WTC11 (cell line): Measurements from ENCODE around the gene CHERP. TPM values are rescaled to one million over a fixed set of nuclear protein-coding genes. Genes with fewer than 3 reads are reported as not detected.
"Not testable (repeated sequence)": the region's sequence is repeated elsewhere in the genome, so short reads cannot be mapped to it uniquely, and the experiment has no call there.

ENCODE experiments used
- ATAC-seq: fragments of 200-7000 bp; cut with Tn5 transposase; 2 replicates; pipeline ENCODE4 v1.10.0; 2021; ENCODE audit warnings: mild to moderate bottlenecking, moderate library complexity
- CTCF ChIA-PET: fragments of 300-600 bp; sonication (Branson Sonifier 250); formaldehyde crosslinking; loops from one replicate; lab custom pipeline; 2021; ENCODE audit warnings: antibody characterized with exemption; lab: Charles Lee
- POLR2A ChIA-PET: fragments of 350-600 bp; sonication (Branson Sonifier 250); formaldehyde crosslinking; loops from one replicate; lab custom pipeline; 2021; ENCODE audit warnings: antibody characterized with exemption; lab: Charles Lee
- DNase-seq: peaks from one replicate; pipeline ENCODE4 v3.0.0; 2021; ENCODE audit warnings: low spot score
- H3K27ac Mint-ChIP-seq: 2 replicates; pipeline ENCODE4 v1.8.0; 2021; ENCODE audit warnings: mixed read lengths
- H3K27me3 Mint-ChIP-seq: 2 replicates; pipeline ENCODE4 v1.8.0; 2021; ENCODE audit warnings: low read depth, mild to moderate bottlenecking, moderate library complexity, mixed read lengths
- H3K36me3 Mint-ChIP-seq: 2 replicates; pipeline ENCODE4 v1.8.0; 2021; ENCODE audit warnings: mixed read lengths
- H3K4me1 Mint-ChIP-seq: 2 replicates; pipeline ENCODE4 v1.8.0; 2022; ENCODE audit warnings: mixed read lengths
- H3K4me3 Mint-ChIP-seq: 2 replicates; pipeline ENCODE4 v1.8.0; 2021; ENCODE audit warnings: mild to moderate bottlenecking, moderate library complexity, mixed read lengths
- H3K9me3 Mint-ChIP-seq: 2 replicates; pipeline ENCODE4 v1.8.0; 2021; ENCODE audit warnings: mixed read lengths
- AR ChIP-seq: fragments of 250-450 bp; sonication (Bioruptor Pico); IDR thresholded peaks from 2 replicates; pipeline ENCODE4 v1.9.0; 2021; ENCODE audit warnings: mild to moderate bottlenecking
- ATF2 ChIP-seq: sonication (generic); formaldehyde crosslinking; IDR thresholded peaks from 2 replicates; pipeline ENCODE4 v1.8.1; 2022; ENCODE audit warnings: low read depth, missing genetic modification reagents, borderline replicate concordance
- CREM ChIP-seq: sonication (generic); formaldehyde crosslinking; IDR thresholded peaks from 2 replicates; pipeline ENCODE4 v1.8.1; 2022; ENCODE audit warnings: mild to moderate bottlenecking, missing genetic modification reagents, moderate library complexity
- FOXK1 ChIP-seq: sonication (generic); formaldehyde crosslinking; IDR thresholded peaks from 2 replicates; pipeline ENCODE4 v1.8.0; 2022; ENCODE audit warnings: mild to moderate bottlenecking, moderate library complexity, missing genetic modification reagents
- FOXP1 ChIP-seq: sonication (generic); formaldehyde crosslinking; IDR thresholded peaks from 2 replicates; pipeline ENCODE4 v1.8.0; 2022; ENCODE audit warnings: missing genetic modification reagents, mild to moderate bottlenecking, moderate library complexity, borderline replicate concordance
- IRF2 ChIP-seq: sonication (generic); formaldehyde crosslinking; IDR thresholded peaks from 2 replicates; pipeline ENCODE4 v1.8.0; 2022; ENCODE audit warnings: low read depth, missing genetic modification reagents, borderline replicate concordance
- MAX ChIP-seq: sonication (generic); formaldehyde crosslinking; IDR thresholded peaks from 2 replicates; pipeline ENCODE4 v1.8.0; 2022; ENCODE audit warnings: mild to moderate bottlenecking, missing genetic modification reagents
- NFYB ChIP-seq: sonication (generic); formaldehyde crosslinking; conservative IDR thresholded peaks from 2 replicates; pipeline ENCODE4 v1.8.0; 2022; ENCODE audit warnings: low read depth, missing genetic modification reagents
- NR1H2 ChIP-seq: sonication (generic); formaldehyde crosslinking; IDR thresholded peaks from 2 replicates; pipeline ENCODE4 v1.9.0; 2021; ENCODE audit warnings: mild to moderate bottlenecking, moderate library complexity, missing genetic modification reagents
- RELA ChIP-seq: sonication (generic); formaldehyde crosslinking; IDR thresholded peaks from 2 replicates; pipeline ENCODE4 v1.8.1; 2022; ENCODE audit warnings: missing genetic modification reagents, mild to moderate bottlenecking, borderline replicate concordance
- USF2 ChIP-seq: sonication (generic); formaldehyde crosslinking; IDR thresholded peaks from 2 replicates; pipeline ENCODE4 v1.8.1; 2023; ENCODE audit warnings: mild to moderate bottlenecking, missing genetic modification reagents, moderate library complexity
- ZNF121 ChIP-seq: sonication (generic); formaldehyde crosslinking; IDR thresholded peaks from 2 replicates; pipeline ENCODE4 v1.8.0; 2023; ENCODE audit warnings: missing genetic modification reagents
- ZNF138 ChIP-seq: sonication (generic); formaldehyde crosslinking; conservative IDR thresholded peaks from 2 replicates; pipeline ENCODE4 v1.8.1; 2022; ENCODE audit warnings: mild to moderate bottlenecking, moderate library complexity, missing genetic modification reagents
- ZNF416 ChIP-seq: fragments of 250-450 bp; sonication (Bioruptor Pico); IDR thresholded peaks from 2 replicates; pipeline ENCODE4 v1.9.0; 2021; ENCODE audit warnings: mild to moderate bottlenecking, inconsistent platforms
- ZNF423 ChIP-seq: fragments of 250-450 bp; sonication (Bioruptor Pico); IDR thresholded peaks from 2 replicates; pipeline ENCODE4 v2.1.2; 2022; ENCODE audit warnings: mild to moderate bottlenecking, moderate library complexity
- ZNF425 ChIP-seq: fragments of 250-450 bp; sonication (Bioruptor Pico); conservative IDR thresholded peaks from 2 replicates; pipeline ENCODE4 v1.9.0; 2021; ENCODE audit warnings: mild to moderate bottlenecking
- ZNF671 ChIP-seq: fragments of 250-450 bp; sonication (Bioruptor Pico); IDR thresholded peaks from 2 replicates; pipeline ENCODE4 v1.8.0; 2021; ENCODE audit warnings: mild to moderate bottlenecking
- total RNA-seq: library from RNA; stranded (reverse); gene quantifications from 3 replicates; pipeline ENCODE4 v1.2.3, GENCODE V29; 2021

CHERP gene
- total RNA-seq, 1 experiment from 2014 or later, result 98.7 TPM

GRCh38 chr19:16486476-16486875, 55.8 kb downstream of the CHERP start:
- CTCF ChIA-PET, result interaction anchor here (0.5 to 1.6 kb wide), 4 partner anchors 10 to 174 kb away, joined by 3 to 6 read pairs (median 4); partner anchors contain the start of genes C19orf44 and CALR3
- H3K27ac Mint-ChIP-seq, H3K27me3 Mint-ChIP-seq, H3K9me3 Mint-ChIP-seq, H3K4me3 Mint-ChIP-seq, H3K4me1 Mint-ChIP-seq, POLR2A ChIA-PET, ATAC-seq, H3K36me3 Mint-ChIP-seq, DNase-seq: not testable (repeated sequence)

- Mint-ChIP-seq H3K9me3 (no peaks in the 10 kb centered on the region), H3K4me1 (no peaks in the 10 kb centered on the region), H3K4me3 (no peak overlapping the region), H3K36me3 (no peaks in the 10 kb centered on the region), H3K27me3 (no peaks in the 10 kb centered on the region; the same call in 1 of the 2 replicates), H3K27ac (no peak overlapping the region)
- POLR2A ChIA-PET, result no interaction called here
- TF ChIP-seq ATF2 (CRISPR knock-in tag) (no peak), CREM (no peak), USF2 (no peak), ZNF138 (CRISPR knock-in tag) (no peak), ZNF425 (no peak), IRF2 (no peak), ZNF671 (CRISPR knock-in tag) (no peak), FOXK1 (no peak), NFYB (CRISPR knock-in tag) (no peak), AR (CRISPR knock-in tag) (no peak), ZNF121 (CRISPR knock-in tag) (no peak), MAX (CRISPR knock-in tag) (no peak), RELA (CRISPR knock-in tag) (no peak), FOXP1 (CRISPR knock-in tag) (no peak), NR1H2 (CRISPR knock-in tag) (no peak), ZNF423 (CRISPR knock-in tag) (no peak), ZNF416 (CRISPR knock-in tag) (no peak)
- DNase-seq (no peak), ATAC-seq (no peak)
- CTCF ChIA-PET, result no interaction called here
These were observed 59.5 kb downstream of the CHERP start for GRCh38 chr19:16482745-16483144.
